PFSK-1 (cell line): ENCODE data around the gene C6orf132.

ENCODE experiments used
- FOXP2 ChIP-seq: optimal IDR thresholded peaks from 2 replicates; pipeline ENCODE3; 2011; ENCODE audit warnings: borderline replicate concordance, control low read depth, inconsistent platforms; ENCODE audit not compliant: insufficient read depth; ENCODE audit errors: extremely low read length, extremely low read depth
- POLR2AphosphoS5 ChIP-seq: IDR thresholded peaks from 2 replicates; pipeline ENCODE4 v1.6.1; 2012; ENCODE audit warnings: low read depth, mild to moderate bottlenecking, control low read depth, low read length, moderate library complexity
- REST ChIP-seq, 2 experiments: IDR thresholded peaks; 2 replicates each; pipeline versions ENCODE4 v1.6.1 to v1.8.0; 2011 to 2012; ENCODE audit warnings: low read depth in 2 of 2, low read length in 2 of 2, control low read depth in 1 of 2, inconsistent platforms in 1 of 2, mild to moderate bottlenecking in 1 of 2, moderate library complexity in 1 of 2; ENCODE audit not compliant: insufficient read depth in 1 of 2
- SIN3A ChIP-seq: IDR thresholded peaks from 2 replicates; pipeline ENCODE4 v1.6.1; 2012; ENCODE audit warnings: mild to moderate bottlenecking, low read length, moderate library complexity, borderline replicate concordance; ENCODE audit not compliant: insufficient read depth
- TAF1 ChIP-seq: IDR thresholded peaks from 2 replicates; pipeline ENCODE4 v1.6.1; 2012; ENCODE audit warnings: low read length, control low read depth, borderline replicate concordance; ENCODE audit not compliant: insufficient read depth

Gene C6orf132

GRCh38 chr6:42079941-42080464, 62.4 kb downstream of the C6orf132 start:
- no peak for TF ChIP-seq TAF1
- no peak for TF ChIP-seq REST (IDR thresholded peaks at IDR 0.05; ENCODE audit: insufficient read depth in 1 of 2, low read depth in 2 of 2, low read length in 2 of 2)
- TF ChIP-seq POLR2AphosphoS5, result no peak
- TF ChIP-seq SIN3A, result no peak
- TF ChIP-seq FOXP2, result no peak

DNA sequence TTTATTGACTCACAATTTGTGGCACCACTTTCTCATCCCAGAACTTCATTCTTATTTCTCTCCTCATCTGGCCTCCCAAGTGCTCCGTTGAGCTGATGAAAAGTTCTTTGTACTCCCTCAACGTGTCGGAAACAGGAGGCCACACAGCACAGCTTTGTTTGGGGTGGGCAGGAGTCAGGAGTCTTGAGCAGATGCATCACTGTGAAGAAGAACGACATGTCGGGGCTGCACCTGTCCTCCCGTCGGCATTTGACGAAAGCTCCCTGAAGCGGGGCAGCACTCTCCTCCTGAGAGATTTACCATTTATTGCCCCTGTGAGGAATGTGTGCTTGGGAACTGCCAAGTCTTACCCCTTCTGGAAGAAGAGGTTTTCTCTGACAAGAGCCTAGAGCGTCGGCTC, 64.0 kb downstream of the C6orf132 start:
- TF ChIP-seq TAF1 (no peak), POLR2AphosphoS5 (no peak), SIN3A (no peak), REST (IDR thresholded peaks at IDR 0.05; ENCODE audit: insufficient read depth in 1 of 2, low read depth in 2 of 2, low read length in 2 of 2) (no peak)

GRCh38 chr6:42075159-42075838, 67.1 kb downstream of the C6orf132 start:
- no peak for TF ChIP-seq SIN3A
- TF ChIP-seq TAF1, result no peak
- TF ChIP-seq POLR2AphosphoS5, result no peak
- TF ChIP-seq FOXP2, result no peak
- TF ChIP-seq REST (IDR thresholded peaks at IDR 0.05; ENCODE audit: insufficient read depth in 1 of 2, low read depth in 2 of 2, low read length in 2 of 2), result no peak

- TF ChIP-seq REST (IDR thresholded peaks at IDR 0.05; ENCODE audit: insufficient read depth in 1 of 2, low read depth in 2 of 2, low read length in 2 of 2), result no peak
- TF ChIP-seq FOXP2, result no peak
- TF ChIP-seq TAF1, result no peak
- no peak for TF ChIP-seq POLR2AphosphoS5
- no peak for TF ChIP-seq SIN3A
These were observed 69.1 kb downstream of the C6orf132 start for GRCh38 chr6:42073287-42073686.
